NB4 (cell line): ENCODE measurements around the gene PHF24.
"Not testable (repeated sequence)": the region's sequence is repeated elsewhere in the genome, so short reads cannot be mapped to it uniquely, and the experiment has no call there.

Experiments used
- DNase-seq: peaks from one replicate; pipeline ENCODE4 v3.0.0; 2010; ENCODE audit warnings: low read depth
- H3K4me3 ChIP-seq: one replicate; pipeline ENCODE4 v1.5.1; 2011; ENCODE audit warnings: mild to moderate bottlenecking, low read depth, low read length, moderate library complexity
- MYC ChIP-seq: IDR thresholded peaks from 2 replicates; pipeline ENCODE4 v1.6.1; 2011; ENCODE audit warnings: low read depth, low read length
- POLR2A ChIP-seq: IDR thresholded peaks from 2 replicates; pipeline ENCODE4 v1.6.1; 2011; ENCODE audit warnings: mild to moderate bottlenecking; ENCODE audit not compliant: insufficient read length; ENCODE audit errors: extremely low read depth
- TF ChIP-seq, protein P1 (sequence below): IDR thresholded peaks from one replicate; pipeline ENCODE4 v1.5.1; 2012; ENCODE audit warnings: low read depth, low read length
- TF ChIP-seq, protein P2 (sequence below): IDR thresholded peaks from 2 replicates; pipeline ENCODE4 v1.6.1; 2011; ENCODE audit warnings: low read depth, low read length

The PHF24 gene

DNA sequence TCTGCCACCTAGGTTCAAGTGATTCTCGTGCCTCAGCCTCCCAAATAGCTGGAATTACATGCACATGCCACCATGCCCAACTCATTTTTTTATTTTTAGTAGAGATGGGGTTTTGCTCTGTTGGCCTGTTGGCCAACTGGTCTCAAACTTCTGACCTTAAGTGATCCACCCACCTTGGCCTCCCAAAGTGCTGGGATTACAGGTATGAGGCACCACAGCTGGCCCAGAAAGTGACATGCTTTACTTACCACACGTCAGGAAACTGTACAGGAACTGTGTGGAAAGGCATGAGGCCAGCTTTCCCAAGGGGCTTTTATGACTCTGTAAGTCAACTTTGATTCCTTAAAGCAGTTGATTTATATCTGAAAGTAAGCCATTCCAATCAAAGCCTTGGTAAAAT, 56.4 kb downstream of the PHF24 start:
- H3K4me3 ChIP-seq: no peak overlapping the region
- DNase-seq: no peak
- no peak for TF ChIP-seq POLR2A
- TF ChIP-seq, protein P1, sequence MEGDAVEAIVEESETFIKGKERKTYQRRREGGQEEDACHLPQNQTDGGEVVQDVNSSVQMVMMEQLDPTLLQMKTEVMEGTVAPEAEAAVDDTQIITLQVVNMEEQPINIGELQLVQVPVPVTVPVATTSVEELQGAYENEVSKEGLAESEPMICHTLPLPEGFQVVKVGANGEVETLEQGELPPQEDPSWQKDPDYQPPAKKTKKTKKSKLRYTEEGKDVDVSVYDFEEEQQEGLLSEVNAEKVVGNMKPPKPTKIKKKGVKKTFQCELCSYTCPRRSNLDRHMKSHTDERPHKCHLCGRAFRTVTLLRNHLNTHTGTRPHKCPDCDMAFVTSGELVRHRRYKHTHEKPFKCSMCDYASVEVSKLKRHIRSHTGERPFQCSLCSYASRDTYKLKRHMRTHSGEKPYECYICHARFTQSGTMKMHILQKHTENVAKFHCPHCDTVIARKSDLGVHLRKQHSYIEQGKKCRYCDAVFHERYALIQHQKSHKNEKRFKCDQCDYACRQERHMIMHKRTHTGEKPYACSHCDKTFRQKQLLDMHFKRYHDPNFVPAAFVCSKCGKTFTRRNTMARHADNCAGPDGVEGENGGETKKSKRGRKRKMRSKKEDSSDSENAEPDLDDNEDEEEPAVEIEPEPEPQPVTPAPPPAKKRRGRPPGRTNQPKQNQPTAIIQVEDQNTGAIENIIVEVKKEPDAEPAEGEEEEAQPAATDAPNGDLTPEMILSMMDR: no peak
- TF ChIP-seq, protein P2, sequence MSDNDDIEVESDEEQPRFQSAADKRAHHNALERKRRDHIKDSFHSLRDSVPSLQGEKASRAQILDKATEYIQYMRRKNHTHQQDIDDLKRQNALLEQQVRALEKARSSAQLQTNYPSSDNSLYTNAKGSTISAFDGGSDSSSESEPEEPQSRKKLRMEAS: no peak
- TF ChIP-seq MYC: no peak

DNA sequence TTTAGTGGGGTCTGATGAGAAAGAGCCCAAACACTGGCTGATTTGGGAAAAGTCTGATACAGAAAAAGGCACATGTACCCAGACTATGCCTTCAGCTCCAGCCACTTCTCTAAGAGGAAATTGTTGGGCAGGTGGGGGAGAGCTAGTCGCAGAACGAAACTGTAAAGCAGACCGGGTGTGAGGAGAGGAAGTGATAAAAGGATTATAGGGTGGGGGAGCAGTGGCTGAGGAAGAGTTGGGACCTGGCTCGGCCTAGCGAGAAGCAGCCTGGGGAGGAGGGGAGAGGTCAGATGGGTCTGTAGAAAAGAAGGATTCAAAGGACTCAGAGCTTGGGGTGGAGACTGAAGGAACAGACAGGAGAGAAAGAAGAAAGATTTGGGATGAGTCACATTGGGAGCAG, 65.4 kb downstream of the PHF24 start:
- not testable (repeated sequence) for H3K4me3 ChIP-seq
- peak; percentile 97 for DNase-seq

DNA sequence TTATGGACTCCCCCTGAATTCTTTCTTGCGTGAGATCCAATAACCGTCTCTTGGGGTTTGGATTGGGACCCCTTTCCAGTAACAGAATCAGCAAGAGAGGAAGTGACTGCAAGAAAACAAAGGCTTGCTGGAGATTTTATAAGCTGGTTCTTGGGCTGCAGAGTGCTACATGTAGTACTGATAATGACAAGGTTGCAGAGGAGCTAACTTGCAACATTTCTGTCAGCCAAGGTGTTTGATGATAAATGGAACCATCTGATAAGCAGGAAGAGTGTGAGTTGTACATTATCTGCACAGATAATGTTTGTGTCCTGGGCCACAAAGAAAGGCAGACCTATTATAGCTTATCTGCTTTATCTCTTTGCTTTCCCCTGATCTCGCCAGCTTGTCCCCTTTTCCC, 68.6 kb downstream of the PHF24 start:
- DNase-seq: peak; percentile 97

DNA sequence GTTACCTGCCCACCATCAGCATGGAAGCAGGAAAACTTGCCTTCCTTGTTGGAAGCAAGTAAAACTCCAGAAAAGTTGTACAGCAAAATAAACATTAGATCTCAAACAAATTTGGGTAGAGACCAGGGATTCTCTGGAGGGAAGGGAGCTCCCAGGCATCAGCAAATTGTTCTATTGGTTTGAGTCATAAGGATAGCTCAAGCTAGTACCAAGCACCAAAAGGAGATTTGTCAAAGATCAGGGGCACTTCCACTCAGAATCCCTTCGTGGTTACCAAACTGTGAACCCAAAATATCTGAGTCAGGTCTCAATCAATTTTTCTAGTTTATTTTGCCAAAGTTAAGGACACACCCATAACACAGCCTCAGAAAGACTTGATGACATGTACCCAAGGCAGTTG, 69.3 kb downstream of the PHF24 start:
- H3K4me3 ChIP-seq: peak overlapping the region; percentile 12
- DNase-seq: peak; percentile 45
- TF ChIP-seq, protein P2: no peak
- TF ChIP-seq, protein P1: no peak
- TF ChIP-seq MYC (no peak), POLR2A (no peak)

More for the DNA sequence above, 68.6 kb downstream of the PHF24 start:
- peak overlapping the region; percentile 30 for H3K4me3 ChIP-seq
- TF ChIP-seq, protein P1: no peak
- TF ChIP-seq, protein P2: 0 out of 2 replicates have a peak, but pooled peaks have one; percentile 43
- peak; percentile 79 for TF ChIP-seq MYC
- TF ChIP-seq POLR2A: no peak

DNA sequence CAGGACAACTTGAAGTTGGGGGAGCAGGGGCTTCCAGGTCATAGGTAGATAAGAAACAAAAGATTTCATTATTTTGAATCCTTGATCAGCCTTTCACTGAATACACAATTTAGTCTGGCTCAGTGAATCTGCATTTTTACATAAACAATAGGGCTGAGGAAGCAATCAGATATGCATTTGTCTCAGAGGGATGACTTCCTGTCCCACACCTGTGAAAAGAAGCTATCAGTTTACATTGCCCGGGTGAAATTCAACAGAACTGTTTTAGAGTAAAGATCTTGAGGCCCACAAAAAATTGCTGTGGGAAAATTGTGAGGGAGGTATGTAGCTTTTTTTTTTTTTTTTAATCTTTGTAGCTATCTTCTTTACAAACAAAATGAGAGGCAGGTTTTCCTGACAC, 69.8 kb downstream of the PHF24 start:
- H3K4me3 ChIP-seq: no peak overlapping the region
- TF ChIP-seq, protein P1: no peak
- TF ChIP-seq POLR2A: no peak
- no peak for TF ChIP-seq MYC
- TF ChIP-seq, protein P2: no peak
- no peak for DNase-seq

DNA sequence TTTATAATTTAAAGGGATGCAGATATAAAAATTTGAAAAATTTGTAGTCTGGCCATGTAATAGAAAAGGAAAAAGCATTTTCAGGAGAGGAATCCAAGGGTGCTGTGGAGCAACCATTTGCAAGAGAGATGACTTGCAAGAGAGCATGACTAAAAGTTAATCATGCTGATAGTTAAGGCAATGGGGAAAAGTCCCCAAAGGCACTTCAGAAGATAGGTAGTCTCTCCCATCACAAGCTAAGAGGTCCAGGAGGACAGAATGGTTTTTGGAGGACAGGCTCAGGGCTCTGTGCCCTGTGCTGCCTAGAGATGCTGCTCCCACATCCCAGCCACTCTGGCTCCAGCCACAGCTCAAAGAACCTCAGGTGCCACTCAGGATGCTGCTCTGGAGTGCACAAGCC, 70.3 kb downstream of the PHF24 start:
- H3K4me3 ChIP-seq: no peak overlapping the region
- peak; percentile 29 for DNase-seq
- no peak for TF ChIP-seq MYC
- TF ChIP-seq POLR2A: no peak
- TF ChIP-seq, protein P1: no peak
- TF ChIP-seq, protein P2: no peak
